K562 (cell line): ENCODE data around the gene NCOA6. TPM values are rescaled to one million over a fixed set of nuclear protein-coding genes. Genes with fewer than 3 reads are reported as not detected.

Source experiments
- ARID1B ChIP-seq: fragments of 450-650 bp; IDR thresholded peaks from 2 replicates; pipeline ENCODE4 v1.6.1; 2016; ENCODE audit warnings: antibody characterized with exemption, mild to moderate bottlenecking, inconsistent platforms
- DNMT1 ChIP-seq: fragments of 450-650 bp; IDR thresholded peaks from 2 replicates; pipeline ENCODE4 v1.6.1; 2016; ENCODE audit warnings: antibody characterized with exemption, mild to moderate bottlenecking
- DPF2 ChIP-seq: fragments of 450-650 bp; IDR thresholded peaks from 2 replicates; pipeline ENCODE4 v1.6.1; 2016
- FOSL1 ChIP-seq: fragments of 200-800 bp; sonication (Bioruptor generic); conservative IDR thresholded peaks from 2 replicates; pipeline ENCODE4 v1.6.1; 2016; ENCODE audit warnings: missing genetic modification characterization, missing compliant biosample characterization
- HDAC1 ChIP-seq, 2 experiments: fragments of 450-650 bp; IDR thresholded peaks; 2 replicates each; pipeline ENCODE4 v1.6.1; 2016 to 2017; ENCODE audit warnings: inconsistent platforms in 1 of 2, mild to moderate bottlenecking in 1 of 2, moderate library complexity in 1 of 2
- HDAC3 ChIP-seq: fragments of 450-650 bp; IDR thresholded peaks from 2 replicates; pipeline ENCODE4 v1.6.1; 2018; ENCODE audit warnings: borderline replicate concordance, mild to moderate bottlenecking, moderate library complexity; ENCODE audit not compliant: partially characterized antibody
- JUND ChIP-seq, 2 experiments: IDR thresholded peaks; 2 replicates in 1 of 2; 3 replicates in 1 of 2; pipeline ENCODE4 v1.6.1; 2011; ENCODE audit warnings: borderline replicate concordance in 2 of 2, low read depth in 2 of 2, low read length in 2 of 2, improper control_type of control experiment in 1 of 2, missing biosample characterization in 1 of 2, missing genetic modification characterization in 1 of 2, missing genetic modification reagents in 1 of 2
- MAFK ChIP-seq: IDR thresholded peaks from 2 replicates; pipeline ENCODE4 v1.6.1; 2011; ENCODE audit warnings: low read length, improper control_type of control experiment
- POLR2A ChIP-seq: fragments of 450-650 bp; conservative IDR thresholded peaks from 2 replicates; pipeline ENCODE4 v1.6.1; 2016
- TBL1XR1 ChIP-seq, 2 experiments: IDR thresholded peaks; 2 replicates each; pipeline ENCODE4 v1.6.1; 2012; ENCODE audit warnings: improper control_type of control experiment in 2 of 2, low read length in 2 of 2, mild to moderate bottlenecking in 1 of 2
- YBX1 ChIP-seq: fragments of 450-650 bp; IDR thresholded peaks from 2 replicates; pipeline ENCODE4 v1.7.1; 2016; ENCODE audit warnings: mild to moderate bottlenecking
- ZNF134 ChIP-seq: fragments of 250-450 bp; sonication (Bioruptor Pico); conservative IDR thresholded peaks from 2 replicates; pipeline ENCODE4 v1.4.0; 2020
- ZNF584 ChIP-seq: fragments of 200-800 bp; sonication (Bioruptor generic); IDR thresholded peaks from 2 replicates; pipeline ENCODE4 v1.6.1; 2016; ENCODE audit warnings: low read depth, mild to moderate bottlenecking, missing genetic modification characterization, missing compliant biosample characterization
- polyA plus RNA-seq, 8 experiments: library from polyadenylated mRNA; depleted of rRNA in 4 of 8; stranded (reverse) in 5 of 8; unstranded in 3 of 8; fragments of >200 nt; fragmentation: Nextera tagmentation in 2 of 8; fragmentation: Illumina TruSeq in 1 of 8; extraction: Ambion mirVana in 2 of 8; extraction: Trizol in 1 of 8; gene quantifications; 2 replicates each; pipeline versions ENCODE4 v1.2.1 to v1.2.3, GENCODE V29; 2011 to 2014; ENCODE audit warnings: inconsistent platforms in 1 of 8, missing spikeins in 1 of 8
- total RNA-seq, 7 experiments: library from RNA; depleted of rRNA in 6 of 7; stranded (reverse); fragments of >200 nt in 6 of 7; fragmentation: Illumina TruSeq in 2 of 7; extraction: Trizol in 2 of 7; gene quantifications; 2 replicates each; pipeline versions ENCODE4 v1.2.1 to v1.2.3, GENCODE V29; 2011 to 2021; ENCODE audit warnings: low replicate concordance in 1 of 7
- TF ChIP-seq, protein P1 (sequence below): fragments of 250-450 bp; sonication (Bioruptor Pico); IDR thresholded peaks from 2 replicates; pipeline ENCODE4 v1.5.0; 2022; ENCODE audit warnings: mild to moderate bottlenecking
- TF ChIP-seq, protein P2 (sequence below): fragments of 450-650 bp; IDR thresholded peaks from 2 replicates; pipeline ENCODE4 v1.7.1; 2018; ENCODE audit warnings: mild to moderate bottlenecking, low read depth; ENCODE audit not compliant: partially characterized antibody

The NCOA6 gene
- total and polyA plus RNA-seq, 9 of the 15 experiments (the other 6 are each of a cell fraction or from before 2014, with no cell fraction given) = 6.1 to 25.0 (median 9.5) TPM

DNA sequence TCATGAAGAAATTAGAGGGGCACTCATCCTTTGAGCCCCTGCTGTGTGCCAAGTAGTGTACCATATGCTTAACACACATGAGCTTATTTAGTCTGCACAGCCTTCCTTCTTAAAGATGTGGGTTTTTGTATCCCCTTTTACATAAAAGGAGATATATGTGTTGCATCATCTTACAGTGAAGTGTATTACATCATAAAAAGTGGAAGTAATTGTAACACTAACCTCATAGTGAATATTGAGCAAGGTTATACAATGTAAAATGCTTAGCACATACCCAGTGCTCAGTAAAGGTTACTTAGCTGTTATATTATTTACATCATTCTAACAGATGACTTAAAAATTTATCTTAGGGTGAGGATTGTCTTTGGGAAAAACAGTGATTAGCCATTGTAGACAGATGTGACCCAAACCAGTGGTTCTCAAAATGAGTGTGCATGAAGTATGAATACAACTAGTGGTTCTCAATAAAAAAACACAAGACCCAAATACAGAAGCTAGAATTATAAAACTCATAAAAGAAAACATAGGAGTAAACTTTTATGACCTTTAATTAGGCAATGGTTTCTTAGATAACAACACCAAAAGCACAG, 144.8 kb downstream of the NCOA6 start (continued):
- TF ChIP-seq, protein P1, sequence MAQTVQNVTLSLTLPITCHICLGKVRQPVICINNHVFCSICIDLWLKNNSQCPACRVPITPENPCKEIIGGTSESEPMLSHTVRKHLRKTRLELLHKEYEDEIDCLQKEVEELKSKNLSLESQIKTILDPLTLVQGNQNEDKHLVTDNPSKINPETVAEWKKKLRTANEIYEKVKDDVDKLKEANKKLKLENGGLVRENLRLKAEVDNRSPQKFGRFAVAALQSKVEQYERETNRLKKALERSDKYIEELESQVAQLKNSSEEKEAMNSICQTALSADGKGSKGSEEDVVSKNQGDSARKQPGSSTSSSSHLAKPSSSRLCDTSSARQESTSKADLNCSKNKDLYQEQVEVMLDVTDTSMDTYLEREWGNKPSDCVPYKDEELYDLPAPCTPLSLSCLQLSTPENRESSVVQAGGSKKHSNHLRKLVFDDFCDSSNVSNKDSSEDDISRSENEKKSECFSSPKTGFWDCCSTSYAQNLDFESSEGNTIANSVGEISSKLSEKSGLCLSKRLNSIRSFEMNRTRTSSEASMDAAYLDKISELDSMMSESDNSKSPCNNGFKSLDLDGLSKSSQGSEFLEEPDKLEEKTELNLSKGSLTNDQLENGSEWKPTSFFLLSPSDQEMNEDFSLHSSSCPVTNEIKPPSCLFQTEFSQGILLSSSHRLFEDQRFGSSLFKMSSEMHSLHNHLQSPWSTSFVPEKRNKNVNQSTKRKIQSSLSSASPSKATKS (CRISPR knock-in tag) = no peak
- no peak for TF ChIP-seq HDAC1 (IDR thresholded peaks at IDR 0.05)
- peak; percentile 75 for TF ChIP-seq JUND (IDR thresholded peaks at IDR 0.05; ENCODE audit: borderline replicate concordance, low read depth, low read length)
- TF ChIP-seq JUND (tag; IDR thresholded peaks at IDR 0.05; ENCODE audit: borderline replicate concordance, low read depth, low read length) = peak; percentile 66; the same call in 1 of the 3 replicates
- TF ChIP-seq ARID1B = peak; percentile 50; the same call in 1 of the 2 replicates
- no peak for TF ChIP-seq DNMT1
- TF ChIP-seq TBL1XR1 (IDR thresholded peaks at IDR 0.05; ENCODE audit: low read length in 2 of 2) = 0 out of 4 replicates have a peak, but pooled peaks of 1 of the 2 experiments have one; percentile 22
- TF ChIP-seq MAFK = no peak
- TF ChIP-seq, protein P2, sequence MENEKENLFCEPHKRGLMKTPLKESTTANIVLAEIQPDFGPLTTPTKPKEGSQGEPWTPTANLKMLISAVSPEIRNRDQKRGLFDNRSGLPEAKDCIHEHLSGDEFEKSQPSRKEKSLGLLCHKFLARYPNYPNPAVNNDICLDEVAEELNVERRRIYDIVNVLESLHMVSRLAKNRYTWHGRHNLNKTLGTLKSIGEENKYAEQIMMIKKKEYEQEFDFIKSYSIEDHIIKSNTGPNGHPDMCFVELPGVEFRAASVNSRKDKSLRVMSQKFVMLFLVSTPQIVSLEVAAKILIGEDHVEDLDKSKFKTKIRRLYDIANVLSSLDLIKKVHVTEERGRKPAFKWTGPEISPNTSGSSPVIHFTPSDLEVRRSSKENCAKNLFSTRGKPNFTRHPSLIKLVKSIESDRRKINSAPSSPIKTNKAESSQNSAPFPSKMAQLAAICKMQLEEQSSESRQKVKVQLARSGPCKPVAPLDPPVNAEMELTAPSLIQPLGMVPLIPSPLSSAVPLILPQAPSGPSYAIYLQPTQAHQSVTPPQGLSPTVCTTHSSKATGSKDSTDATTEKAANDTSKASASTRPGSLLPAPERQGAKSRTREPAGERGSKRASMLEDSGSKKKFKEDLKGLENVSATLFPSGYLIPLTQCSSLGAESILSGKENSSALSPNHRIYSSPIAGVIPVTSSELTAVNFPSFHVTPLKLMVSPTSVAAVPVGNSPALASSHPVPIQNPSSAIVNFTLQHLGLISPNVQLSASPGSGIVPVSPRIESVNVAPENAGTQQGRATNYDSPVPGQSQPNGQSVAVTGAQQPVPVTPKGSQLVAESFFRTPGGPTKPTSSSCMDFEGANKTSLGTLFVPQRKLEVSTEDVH = peak; percentile 59
- no peak for TF ChIP-seq YBX1
- TF ChIP-seq POLR2A = no peak
- TF ChIP-seq DPF2 = peak; percentile 14; the same call in 1 of the 2 replicates
- no peak for TF ChIP-seq ZNF134
- TF ChIP-seq ZNF584 (CRISPR knock-in tag) = no peak
- no peak for TF ChIP-seq FOSL1
- TF ChIP-seq HDAC3 = no peak
